ENCODE results near the gene CWF19L2.
"Not testable (repeated sequence)": the region's sequence is repeated elsewhere in the genome, so short reads cannot be mapped to it uniquely, and the experiment has no call there.

Gene CWF19L2

GRCh38 chr11:107405260-107405659, 52.4 kb downstream of the CWF19L2 start:
- no peak for TF ChIP-seq CTCF (IDR thresholded peaks at IDR 0.05; ENCODE audit: borderline replicate concordance, control extremely low read depth, extremely low read depth, insufficient read depth, missing control alignments)
- in situ Hi-C loops (cut with MboI; ENCODE audit: low sequenced_read_pairs, unreplicated experiment) = no loop called here
- no peak for DNase-seq (ENCODE audit: low spot score)

DNA sequence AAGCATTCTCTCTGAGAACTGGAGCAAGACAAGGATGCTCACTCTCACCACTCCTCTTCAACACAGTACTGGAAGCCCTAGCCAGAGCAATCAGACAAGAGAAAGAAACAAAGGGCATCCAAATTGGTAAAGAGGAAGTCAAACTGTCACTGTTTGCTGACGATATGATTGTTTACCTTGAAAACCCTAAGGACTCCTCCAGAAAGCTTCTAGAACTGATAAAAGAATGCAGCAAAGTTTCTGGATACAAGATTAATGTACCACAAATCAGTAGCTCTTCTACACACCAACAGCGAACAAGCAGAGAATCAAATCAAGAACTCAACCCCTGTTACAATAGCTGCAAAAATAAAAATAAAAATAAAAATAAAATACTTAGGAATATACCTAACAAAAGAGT, 56.5 kb downstream of the CWF19L2 start:
- DNase-seq (ENCODE audit: low spot score); in situ Hi-C loops (cut with MboI; ENCODE audit: low sequenced_read_pairs, unreplicated experiment): not testable (repeated sequence)

GRCh38 chr11:107397357-107397756, 60.3 kb downstream of the CWF19L2 start:
- in situ Hi-C loops (cut with MboI; ENCODE audit: low sequenced_read_pairs, unreplicated experiment) = no loop called here
- TF ChIP-seq CTCF (IDR thresholded peaks at IDR 0.05; ENCODE audit: borderline replicate concordance, control extremely low read depth, extremely low read depth, insufficient read depth, missing control alignments) = no peak
- DNase-seq (ENCODE audit: low spot score) = no peak

DNA sequence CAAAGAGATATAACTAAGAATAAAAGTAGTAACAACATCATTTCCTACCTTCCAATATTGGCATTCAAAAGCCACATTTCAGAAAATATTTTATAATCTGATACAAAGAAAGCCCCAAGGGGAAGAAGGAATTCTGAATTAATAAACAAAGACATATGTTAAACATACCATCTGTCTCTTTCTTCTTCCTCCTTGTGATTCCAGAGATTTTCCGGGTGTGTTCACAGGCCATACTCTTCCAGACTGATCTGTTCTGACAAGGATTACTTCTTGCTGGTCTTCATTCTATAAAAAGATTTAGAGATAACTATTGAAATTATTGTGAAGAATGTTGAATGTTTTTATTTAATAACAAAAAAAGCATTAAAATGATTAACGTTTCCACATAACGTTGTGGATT, 65.0 kb downstream of the CWF19L2 start:
- TF ChIP-seq CTCF (IDR thresholded peaks at IDR 0.05; ENCODE audit: borderline replicate concordance, control extremely low read depth, extremely low read depth, insufficient read depth, missing control alignments) = no peak
- DNase-seq (ENCODE audit: low spot score) = no peak
- in situ Hi-C loops (cut with MboI; ENCODE audit: low sequenced_read_pairs, unreplicated experiment) = no loop called here

- DNase-seq (ENCODE audit: low spot score); in situ Hi-C loops (cut with MboI; ENCODE audit: low sequenced_read_pairs, unreplicated experiment): not testable (repeated sequence)
Measured at GRCh38 chr11:107390701-107391100, 66.9 kb downstream of the CWF19L2 start.

DNA sequence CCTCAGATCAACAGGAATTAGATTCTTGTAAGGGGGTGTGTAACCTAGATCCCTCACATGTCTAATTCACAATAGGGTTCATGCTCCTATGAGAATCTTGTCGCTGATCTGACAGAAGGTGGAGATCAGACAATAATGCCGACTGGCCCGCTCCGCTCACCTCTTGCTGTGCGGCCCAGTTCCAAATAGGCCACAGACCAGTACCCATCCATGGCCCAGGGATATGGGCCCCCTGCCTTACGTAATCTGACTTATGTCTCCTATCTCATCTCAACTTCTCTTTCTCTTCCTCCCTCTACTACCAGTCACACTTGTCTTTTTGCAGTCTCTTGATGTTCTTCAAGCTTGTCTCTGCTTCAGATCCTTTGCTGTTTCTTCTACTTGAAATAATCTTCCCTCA, 70.0 kb downstream of the CWF19L2 start:
- in situ Hi-C loops (cut with MboI; ENCODE audit: low sequenced_read_pairs, unreplicated experiment) = no loop called here
- TF ChIP-seq CTCF (IDR thresholded peaks at IDR 0.05; ENCODE audit: borderline replicate concordance, control extremely low read depth, extremely low read depth, insufficient read depth, missing control alignments) = no peak
- DNase-seq (ENCODE audit: low spot score) = no peak

GRCh38 chr11:107385361-107385981, 72.2 kb downstream of the CWF19L2 start:
- in situ Hi-C loops (cut with MboI; ENCODE audit: low sequenced_read_pairs, unreplicated experiment) = no loop called here
- TF ChIP-seq CTCF (IDR thresholded peaks at IDR 0.05; ENCODE audit: borderline replicate concordance, control extremely low read depth, extremely low read depth, insufficient read depth, missing control alignments) = no peak
- no peak for DNase-seq (ENCODE audit: low spot score)

Measured in GM13976 (cell line).